ENCODE measurements around the gene SLC22A8.
"Not testable (repeated sequence)": the region's sequence is repeated elsewhere in the genome, so short reads cannot be mapped to it uniquely, and the experiment has no call there.

The SLC22A8 gene

DNA sequence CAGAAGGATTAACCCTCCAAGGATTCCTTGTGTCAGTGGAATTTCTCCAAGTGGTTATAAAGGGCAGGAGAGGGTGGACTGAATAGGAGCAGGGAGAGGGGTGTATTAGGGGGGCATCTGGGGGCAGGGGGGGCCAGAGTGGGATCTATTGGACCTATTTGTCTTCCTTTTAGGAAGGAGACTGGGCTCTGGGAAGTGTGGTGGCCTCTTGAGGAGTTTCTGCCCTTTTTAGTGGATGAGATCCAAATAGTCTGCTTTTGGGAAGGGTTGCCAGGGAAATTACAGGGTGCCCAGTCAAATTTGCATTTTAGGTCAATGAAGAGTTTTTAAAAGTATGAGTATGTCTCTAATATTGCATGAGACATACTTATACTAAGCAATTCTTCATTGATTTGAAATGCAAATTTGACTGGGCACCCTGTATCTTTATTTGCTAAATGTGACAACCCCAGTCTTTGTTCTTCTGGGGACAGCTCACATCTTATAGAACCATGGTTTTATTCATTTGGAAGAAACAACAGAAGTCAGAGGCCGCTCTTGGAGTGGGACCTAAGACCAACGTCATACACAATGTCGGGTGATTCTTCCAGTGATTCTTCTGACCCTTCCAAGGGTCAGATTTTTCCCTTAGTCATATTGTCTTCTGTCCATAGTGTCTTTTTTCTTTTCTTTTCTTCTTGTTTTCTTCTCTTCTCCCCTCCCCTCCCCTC, 30.4 kb downstream of the SLC22A8 start:
- no peak for DNase-seq

GRCh38 chr11:62984451-62984991, 31.1 kb downstream of the SLC22A8 start, which contains the start of gene SLC22A6:
Gene SLC22A6 (minus strand): TSS chr11:62984967. CDS start chr11:62984690, 277 bp downstream.
- no peak for DNase-seq

GRCh38 chr11:62983536-62984199, 32.0 kb downstream of the SLC22A8 start:
- no peak for DNase-seq

DNA sequence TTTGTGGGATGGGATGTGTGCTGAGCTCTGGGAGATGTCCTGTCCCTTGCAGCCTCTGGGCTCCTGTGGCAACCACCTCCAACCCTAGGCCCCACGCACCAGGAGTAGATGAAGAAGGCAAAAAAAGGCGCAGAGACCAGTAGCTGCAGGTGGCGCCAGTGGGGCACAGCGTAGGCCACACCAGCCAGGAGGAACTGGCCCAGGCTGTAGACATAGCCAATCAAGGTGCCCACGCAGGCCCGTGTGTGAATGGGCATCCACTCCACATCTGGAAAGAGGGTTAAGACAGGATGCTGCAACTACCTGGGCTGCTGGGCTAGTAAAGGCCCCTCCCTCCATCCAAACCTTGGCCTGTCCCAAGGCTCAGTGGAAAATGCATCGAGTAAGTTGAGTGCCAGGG, 33.9 kb downstream of the SLC22A8 start:
- no peak for DNase-seq

DNA sequence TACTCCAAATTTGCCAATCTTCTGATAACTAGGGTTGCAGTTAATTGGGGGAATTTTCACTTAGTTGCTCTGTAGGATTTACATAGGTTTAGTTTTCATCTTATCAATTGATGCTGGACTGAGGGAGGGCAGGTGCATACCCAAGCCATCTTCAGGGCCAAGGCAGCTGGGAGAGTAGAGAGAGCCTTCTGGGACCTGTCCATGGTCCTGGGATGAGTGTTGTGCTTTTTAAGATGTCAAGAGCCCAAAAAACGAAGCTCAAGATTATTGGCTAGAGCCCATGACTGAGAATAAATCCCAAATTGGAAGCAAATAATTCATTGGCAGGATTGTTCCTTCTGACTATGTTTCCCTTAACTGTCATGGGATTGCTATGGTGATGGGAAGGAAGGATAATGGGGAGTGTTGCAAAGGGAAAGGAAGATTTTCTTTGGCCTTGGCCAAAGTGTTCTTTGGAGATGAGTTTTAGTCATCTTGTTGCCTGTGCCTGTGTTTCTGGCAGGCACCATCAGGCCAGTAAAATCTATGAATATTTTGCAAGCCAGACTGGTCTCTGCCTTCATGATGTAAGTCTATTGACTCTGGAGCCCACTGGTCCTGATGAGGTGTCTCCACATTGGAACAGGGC, 35.4 kb downstream of the SLC22A8 start:
- no peak for DNase-seq

GRCh38 chr11:62976109-62976508, 39.5 kb downstream of the SLC22A8 start:
- DNase-seq, result no peak

DNA sequence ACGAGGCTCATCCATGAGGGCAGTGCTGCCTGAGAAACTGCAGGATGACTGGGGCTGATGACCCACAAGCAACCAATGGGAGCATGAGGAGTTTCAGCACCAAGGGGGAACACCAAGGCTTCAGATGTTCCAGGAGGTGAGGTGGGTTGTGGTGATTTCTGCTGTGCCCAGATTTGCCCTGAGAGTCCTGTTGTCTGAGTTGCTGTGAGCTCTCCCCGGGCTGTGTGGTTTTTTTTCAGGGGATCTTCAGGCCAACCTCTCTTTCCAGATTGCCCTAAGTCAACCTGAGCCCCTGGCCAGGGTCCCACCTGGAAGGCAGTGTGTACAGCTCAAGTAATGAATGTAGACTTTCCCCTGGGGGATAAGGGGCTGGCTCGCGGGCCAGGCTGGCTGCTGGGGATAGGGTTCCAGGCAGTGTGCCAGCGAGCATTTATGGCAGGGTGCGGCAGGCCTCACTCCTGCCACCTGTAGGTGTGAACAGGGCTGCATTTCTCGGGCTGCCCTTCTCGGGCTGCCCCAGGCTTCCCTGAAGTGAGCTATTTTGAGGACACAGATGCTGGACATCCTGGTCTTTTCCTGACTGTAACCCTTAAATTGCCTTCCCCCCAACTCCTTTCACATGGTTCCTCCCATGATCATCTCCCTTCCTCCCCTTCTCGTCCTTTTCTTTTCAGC, 40.7 kb downstream of the SLC22A8 start:
- DNase-seq, result no peak

- DNase-seq, result no peak
Measured at GRCh38 chr11:62965574-62965973, 50.1 kb downstream of the SLC22A8 start.

DNA sequence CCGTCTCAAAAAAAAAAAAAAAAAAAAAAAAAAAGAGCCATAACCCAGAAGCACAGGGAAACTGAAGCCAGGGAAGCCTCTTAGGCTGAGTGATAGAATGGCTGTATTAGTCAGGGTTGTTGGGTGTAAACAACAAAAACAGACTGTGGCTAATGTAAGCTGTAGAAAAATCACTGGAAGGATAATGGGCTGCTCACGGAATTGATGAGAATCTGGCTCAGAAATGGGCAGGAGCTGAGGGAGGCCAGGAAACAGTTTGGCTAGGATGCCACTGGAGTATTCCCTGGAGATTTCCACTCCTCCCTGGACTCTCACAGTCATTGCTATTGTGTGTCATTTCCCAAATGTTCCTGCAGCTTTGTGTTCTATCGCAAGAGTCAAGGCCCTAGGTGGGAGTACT, 53.2 kb downstream of the SLC22A8 start:
- no peak for DNase-seq

DNA sequence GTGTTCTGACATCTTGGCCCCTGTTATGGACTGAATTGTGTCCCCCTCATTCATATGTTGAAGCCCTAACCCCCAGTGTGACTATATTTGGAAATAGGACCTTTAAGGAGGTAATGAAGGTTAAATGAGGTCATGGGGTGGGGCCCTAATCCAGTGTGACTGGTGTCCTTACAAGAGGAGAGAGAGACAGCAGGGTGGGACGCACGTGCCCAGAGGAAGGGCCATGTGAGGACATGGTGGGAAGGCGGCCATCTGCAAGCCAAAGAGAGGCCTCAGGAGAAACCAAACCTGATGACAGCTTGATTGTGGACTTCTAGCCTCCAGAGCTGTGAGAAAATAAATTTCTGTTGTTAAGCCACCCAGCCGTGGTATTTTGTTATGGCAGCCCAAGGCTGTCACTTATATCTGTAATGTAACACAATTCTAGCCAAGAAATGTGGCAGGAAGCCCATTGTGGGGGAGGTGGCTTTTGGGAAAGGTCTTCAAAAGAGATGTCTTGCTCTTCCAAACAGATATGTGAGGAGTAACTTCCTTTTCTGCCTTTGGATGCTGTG, 54.5 kb downstream of the SLC22A8 start:
- no peak for DNase-seq

DNA sequence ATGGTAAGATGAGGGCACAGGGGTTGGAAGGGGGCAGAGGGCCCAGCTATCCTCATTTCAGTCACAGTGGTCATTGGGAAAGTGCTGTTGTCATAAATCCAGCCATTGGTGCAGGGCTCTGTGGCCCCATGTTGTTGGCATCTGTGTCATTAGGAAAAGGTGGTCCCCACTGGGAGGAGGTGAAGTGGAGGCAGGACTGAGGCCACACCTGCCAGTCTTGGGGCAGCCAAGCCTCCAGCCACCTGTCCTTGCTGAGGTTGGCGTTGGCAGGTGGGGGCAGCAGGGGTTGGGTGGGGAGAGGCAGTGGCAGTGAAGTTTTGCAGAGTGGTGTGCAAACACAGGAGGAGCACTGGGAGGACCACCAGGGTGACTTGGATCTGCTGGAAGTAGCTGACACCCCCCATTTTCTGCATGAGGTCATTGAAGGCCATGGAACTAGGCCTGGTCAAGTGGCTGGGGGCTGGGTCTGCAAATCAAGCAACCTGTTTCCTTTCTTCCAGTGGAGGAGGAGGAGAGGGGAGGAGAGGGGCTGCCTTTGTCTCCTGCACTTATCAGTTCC, 56.1 kb downstream of the SLC22A8 start:
- DNase-seq, result no peak

DNA sequence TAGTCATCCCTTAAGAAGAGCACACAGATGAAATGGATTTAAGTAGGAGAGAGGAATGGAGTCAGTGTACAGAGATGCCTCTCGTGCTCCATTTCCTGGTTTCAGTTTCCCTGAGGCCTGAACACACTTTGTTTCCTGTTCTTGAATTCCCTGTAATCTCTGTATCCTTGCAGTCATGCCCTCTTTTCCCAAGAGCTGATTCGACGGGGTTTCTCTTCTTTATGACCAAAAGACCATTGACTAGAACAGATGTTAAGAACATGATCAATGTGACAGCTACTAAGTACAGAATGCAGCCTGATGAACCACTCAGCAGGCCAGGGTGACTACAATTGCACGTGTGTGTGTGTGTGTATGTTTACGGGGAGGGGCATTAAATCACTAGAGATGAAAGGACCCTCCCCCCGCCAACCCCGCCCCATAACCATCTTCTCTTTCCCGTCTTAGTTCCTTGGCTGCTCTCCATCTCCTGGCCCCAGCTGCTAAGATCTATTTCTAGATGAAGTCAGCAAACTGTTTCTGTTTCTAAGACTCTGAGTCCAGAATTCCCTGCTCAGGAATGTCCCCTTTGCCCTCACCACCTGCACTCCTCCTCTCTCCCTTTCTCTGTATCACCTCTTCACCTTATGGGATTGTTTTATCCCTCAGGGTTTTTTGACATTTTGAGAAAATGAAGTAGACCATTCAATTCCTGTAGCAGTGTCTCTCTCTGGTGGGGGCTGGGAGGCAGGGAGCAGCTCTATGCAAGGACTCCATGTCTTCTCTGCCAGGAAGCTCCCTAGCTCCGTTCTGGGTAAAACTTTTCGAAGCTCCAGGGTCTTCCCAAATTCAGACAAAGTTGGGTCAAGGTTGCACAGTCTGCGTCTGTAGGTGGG, 56.9 kb downstream of the SLC22A8 start:
- DNase-seq, result no peak

GRCh38 chr11:62957147-62957546, 58.5 kb downstream of the SLC22A8 start:
- no peak for DNase-seq

DNA sequence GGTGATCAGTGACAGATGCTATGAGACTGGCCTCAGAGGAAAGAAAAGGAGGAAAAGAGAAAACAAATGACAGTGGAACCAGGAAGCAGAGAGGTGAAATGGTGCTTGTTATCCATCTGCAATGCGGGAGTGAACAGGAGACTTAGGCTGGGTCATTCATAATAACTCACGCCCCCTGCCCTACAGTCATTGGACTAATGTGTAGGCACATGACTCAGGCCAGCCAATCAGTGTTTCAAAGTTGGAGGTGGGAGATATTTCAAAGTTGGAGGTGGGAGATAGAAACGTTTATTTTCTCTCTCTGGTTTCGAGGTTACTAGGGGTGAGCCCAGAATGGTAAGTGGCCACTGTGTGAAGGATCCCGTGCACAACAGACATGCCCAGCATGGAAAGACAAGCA, 61.2 kb downstream of the SLC22A8 start:
- DNase-seq, result no peak

- DNase-seq, result no peak
Measured at GRCh38 chr11:62953811-62954210, 61.8 kb downstream of the SLC22A8 start.

- DNase-seq, result no peak
Measured at GRCh38 chr11:62948765-62949320, 66.8 kb downstream of the SLC22A8 start.

GRCh38 chr11:62945538-62945937, 70.1 kb downstream of the SLC22A8 start:
- not testable (repeated sequence) for DNase-seq
